ENCODE data around the gene IGFL1. TPM values are rescaled to one million over a fixed set of nuclear protein-coding genes. Genes with fewer than 3 reads are reported as not detected.
A peak's percentile ranks its signal among the peaks of the same experiment; 100 is the strongest.

Gene IGFL1
- total and polyA plus RNA-seq, 2 of the 8 experiments (the other 6 are each of a cell fraction or from before 2014, with no cell fraction given): not detected

DNA sequence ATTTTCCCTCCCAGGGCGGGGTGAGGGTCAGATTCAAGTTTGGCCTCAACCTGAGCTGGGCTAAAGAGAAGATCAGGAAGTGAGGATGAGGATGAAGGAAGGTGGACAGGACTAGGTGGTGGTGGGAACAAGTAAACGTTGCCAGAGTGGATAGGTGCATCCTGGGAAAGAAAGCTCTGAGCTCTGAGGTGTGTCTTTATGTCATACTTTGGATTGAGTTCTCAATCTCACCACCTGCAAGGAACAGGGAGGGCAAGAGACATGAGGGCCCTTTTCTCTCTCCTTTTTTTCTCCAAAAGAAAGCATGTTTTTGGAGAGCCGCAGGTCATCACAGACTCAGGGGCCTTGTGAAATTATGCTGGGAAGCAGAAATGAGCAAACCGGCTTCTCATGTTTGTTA lies 38.2 kb upstream of the IGFL1 start:
- CTCF ChIA-PET (ENCODE audit: partially characterized antibody): interaction anchor here (0.7 to 4.9 kb wide), 3 partner anchors 73 to 163 kb away, joined by 4 to 143 read pairs (median 5); no protein-coding TSS in a partner anchor
- Histone ChIP-seq H2BK5ac (ENCODE audit: low read depth, low read length) (no peak overlapping the region), H2BK15ac (ENCODE audit: low read length) (0 out of 2 replicates have a peak overlapping the region, but pooled peaks have one; percentile 3), H3K14ac (ENCODE audit: insufficient read length) (no peak overlapping the region), H3K4ac (replicated peaks; ENCODE audit: insufficient read length, low read depth, low read length) (no peak overlapping the region), H3K9me3 (ENCODE audit: insufficient read depth in 2 of 2, low read depth in 1 of 2, low read length in 1 of 2) (no peaks in the 10 kb centered on the region), H4K20me1 (replicated peaks in 1 of 2; ENCODE audit: control insufficient read depth in 1 of 2, insufficient read depth in 2 of 2, low read length in 2 of 2) (no peaks in the 10 kb centered on the region), H3K23ac (ENCODE audit: insufficient read length) (no peak overlapping the region), H3K79me1 (ENCODE audit: low read depth, low read length) (no peaks in the 10 kb centered on the region), H2AFZ (ENCODE audit: low read length) (peak overlapping the region; percentile 17; the same call in 1 of the 2 replicates), H4K5ac (ENCODE audit: insufficient read length, low read depth, low read length) (no peak overlapping the region), H3K27me3 (replicated peaks in 1 of 4; ENCODE audit: control insufficient read depth in 3 of 4, extremely low read depth in 1 of 4, insufficient read depth in 3 of 4, low read length in 3 of 4) (no peaks in the 10 kb centered on the region), H2AK5ac (ENCODE audit: low read depth, low read length) (no peak overlapping the region), H3K56ac (replicated peaks; ENCODE audit: insufficient read length, low read depth, low read length) (peak overlapping the region; percentile 30), H3K79me2 (ENCODE audit: control insufficient read depth in 1 of 2, insufficient read depth in 2 of 2, low read length in 2 of 2) (no peaks in the 10 kb centered on the region), H2BK12ac (ENCODE audit: low read depth, low read length) (no peak overlapping the region; the same call in 1 of the 2 replicates), H3K9ac (replicated peaks in 1 of 4; ENCODE audit: extremely low read depth in 1 of 4, low read depth in 3 of 4, low read length in 3 of 4) (no peak overlapping the region), H4K8ac (ENCODE audit: extremely low read depth, insufficient read depth, low read length) (no peak overlapping the region), H2BK20ac (ENCODE audit: low read length) (no peak overlapping the region), H2BK120ac (replicated peaks; ENCODE audit: low read depth, low read length) (no peak overlapping the region), H3K18ac (ENCODE audit: extremely low read depth, low read length) (no peak overlapping the region), H4K91ac (replicated peaks; ENCODE audit: insufficient read length, low read length) (no peak overlapping the region), H3K4me1 (replicated peaks in 1 of 4; ENCODE audit: control insufficient read depth in 3 of 4, insufficient read depth in 4 of 4, low read length in 3 of 4) (no peaks in the 10 kb centered on the region), H3K4me3 (ENCODE audit: extremely low read depth in 1 of 4, insufficient read depth in 2 of 4, low read depth in 3 of 4, low read length in 4 of 4) (no peak overlapping the region), H3K36me3 (ENCODE audit: control insufficient read depth in 2 of 4, insufficient read depth in 4 of 4, low read length in 3 of 4) (no peaks in the 10 kb centered on the region), H3K23me2 (ENCODE audit: low read depth, low read length) (no peaks in the 10 kb centered on the region), H3K4me2 (ENCODE audit: insufficient read depth in 1 of 2, low read depth in 2 of 2, low read length in 2 of 2) (no peak overlapping the region), H3K27ac (ENCODE audit: low read depth, low read length) (no peak overlapping the region)
- POLR2A ChIA-PET (ENCODE audit: partially characterized antibody): interaction anchor here (0.9 to 1.0 kb wide), 2 partner anchors 17 to 113 kb away, joined by 3 read pairs; no protein-coding TSS in a partner anchor
- no peak for DNase-seq (ENCODE audit: low read depth in 1 of 2, low spot score in 2 of 2)
- WGBS, 2 experiments (ENCODE audit: extremely low coverage in 1 of 2, insufficient coverage in 1 of 2, insufficient read length in 1 of 2, insufficient replicate concordance in 2 of 2, low coverage in 1 of 2, low lambda C conversion rate in 2 of 2, missing lambda C conversion rate in 1 of 2): 72% methylated on average over 4 of the region's 4 CpGs; no CpG with 5 or more reads in 1 of the 2 experiments
- FAIRE-seq: peak; percentile 24
- no peak for TF ChIP-seq SRF (IDR thresholded peaks at IDR 0.05; ENCODE audit: low read depth, low read length)
- TF ChIP-seq, protein P1, sequence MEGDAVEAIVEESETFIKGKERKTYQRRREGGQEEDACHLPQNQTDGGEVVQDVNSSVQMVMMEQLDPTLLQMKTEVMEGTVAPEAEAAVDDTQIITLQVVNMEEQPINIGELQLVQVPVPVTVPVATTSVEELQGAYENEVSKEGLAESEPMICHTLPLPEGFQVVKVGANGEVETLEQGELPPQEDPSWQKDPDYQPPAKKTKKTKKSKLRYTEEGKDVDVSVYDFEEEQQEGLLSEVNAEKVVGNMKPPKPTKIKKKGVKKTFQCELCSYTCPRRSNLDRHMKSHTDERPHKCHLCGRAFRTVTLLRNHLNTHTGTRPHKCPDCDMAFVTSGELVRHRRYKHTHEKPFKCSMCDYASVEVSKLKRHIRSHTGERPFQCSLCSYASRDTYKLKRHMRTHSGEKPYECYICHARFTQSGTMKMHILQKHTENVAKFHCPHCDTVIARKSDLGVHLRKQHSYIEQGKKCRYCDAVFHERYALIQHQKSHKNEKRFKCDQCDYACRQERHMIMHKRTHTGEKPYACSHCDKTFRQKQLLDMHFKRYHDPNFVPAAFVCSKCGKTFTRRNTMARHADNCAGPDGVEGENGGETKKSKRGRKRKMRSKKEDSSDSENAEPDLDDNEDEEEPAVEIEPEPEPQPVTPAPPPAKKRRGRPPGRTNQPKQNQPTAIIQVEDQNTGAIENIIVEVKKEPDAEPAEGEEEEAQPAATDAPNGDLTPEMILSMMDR (IDR thresholded peaks at IDR 0.05; ENCODE audit: control extremely low read depth in 1 of 3, insufficient read depth in 1 of 3, low read depth in 1 of 3, low read length in 3 of 3): no peak
- TF ChIP-seq CHD1 (IDR thresholded peaks at IDR 0.05; ENCODE audit: low read depth, low read length): no peak
- no peak for TF ChIP-seq FOSL1 (IDR thresholded peaks at IDR 0.05; ENCODE audit: insufficient read depth, low read depth, low read length)
- TF ChIP-seq, protein P2, sequence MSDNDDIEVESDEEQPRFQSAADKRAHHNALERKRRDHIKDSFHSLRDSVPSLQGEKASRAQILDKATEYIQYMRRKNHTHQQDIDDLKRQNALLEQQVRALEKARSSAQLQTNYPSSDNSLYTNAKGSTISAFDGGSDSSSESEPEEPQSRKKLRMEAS (IDR thresholded peaks at IDR 0.05): no peak
- no peak for TF ChIP-seq CEBPB (IDR thresholded peaks at IDR 0.05; ENCODE audit: low read depth, low read length)
- no peak for TF ChIP-seq SIX5 (IDR thresholded peaks at IDR 0.05; ENCODE audit: low read depth, low read length)
- TF ChIP-seq TAF7 (optimal IDR thresholded peaks at IDR 0.05; ENCODE audit: borderline replicate concordance, low read depth, low read length): no peak
- no peak for TF ChIP-seq RFX5 (IDR thresholded peaks at IDR 0.05; ENCODE audit: borderline replicate concordance, low read depth, low read length)
- TF ChIP-seq JUND (IDR thresholded peaks at IDR 0.05; ENCODE audit: low read length): no peak
- TF ChIP-seq CTBP2 (IDR thresholded peaks at IDR 0.05; ENCODE audit: borderline replicate concordance, insufficient read depth, insufficient read length, low read length): no peak

Measured in H1 (cell line).